T-helper 2 cell (primary cell): ENCODE measurements around the gene SMYD1.

Experiments
- DNase-seq, 5 experiments: peaks; one replicate each; pipeline versions ENCODE4 v3.0.0 to v3.0.0-alpha.2; 2012 to 2022

Gene SMYD1

DNA sequence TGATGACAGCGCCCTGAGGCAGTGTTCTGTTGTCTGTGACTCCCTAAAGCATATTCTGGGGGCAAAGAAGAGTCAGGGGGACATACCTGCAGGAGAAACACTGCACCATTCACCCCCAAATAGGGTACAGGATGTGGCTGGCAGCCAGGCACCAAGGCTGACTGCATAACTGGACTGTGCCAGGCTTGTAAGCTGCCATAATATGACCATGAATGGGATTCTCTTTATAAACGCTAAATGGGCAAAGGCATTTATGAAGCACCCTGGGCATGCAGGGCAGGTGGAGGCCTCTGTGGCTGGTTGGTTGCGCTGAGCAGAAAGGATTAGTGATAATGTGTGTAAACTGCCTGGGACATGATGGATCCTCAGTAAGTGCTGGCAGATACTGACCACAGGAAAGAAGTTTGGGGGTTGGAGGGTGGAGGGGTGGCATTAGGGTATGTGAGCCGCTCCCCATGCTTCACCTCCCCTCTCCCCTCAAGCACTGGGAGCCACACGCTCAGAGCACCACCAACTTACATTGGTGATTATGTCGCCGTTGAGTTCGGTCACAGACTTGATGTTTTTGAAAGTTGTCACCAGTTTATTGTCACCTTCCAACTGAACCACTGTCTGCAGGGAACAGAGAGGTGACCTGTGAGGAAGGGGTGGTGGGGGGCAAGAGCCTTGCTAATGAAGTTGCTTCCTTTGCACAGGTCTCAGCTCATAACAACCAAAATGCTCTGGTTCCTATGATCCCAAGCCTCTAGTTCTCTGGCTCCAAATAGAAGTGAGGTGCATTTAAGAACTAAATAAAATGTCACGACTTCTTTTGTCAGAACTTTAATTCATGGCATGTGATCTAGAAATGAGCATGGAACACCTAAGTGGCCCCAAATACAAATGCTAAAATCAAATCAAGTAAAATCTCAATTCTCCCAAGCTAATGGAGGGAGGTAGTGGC lies 56.6 kb downstream of the SMYD1 start:
- DNase-seq = no peak

DNA sequence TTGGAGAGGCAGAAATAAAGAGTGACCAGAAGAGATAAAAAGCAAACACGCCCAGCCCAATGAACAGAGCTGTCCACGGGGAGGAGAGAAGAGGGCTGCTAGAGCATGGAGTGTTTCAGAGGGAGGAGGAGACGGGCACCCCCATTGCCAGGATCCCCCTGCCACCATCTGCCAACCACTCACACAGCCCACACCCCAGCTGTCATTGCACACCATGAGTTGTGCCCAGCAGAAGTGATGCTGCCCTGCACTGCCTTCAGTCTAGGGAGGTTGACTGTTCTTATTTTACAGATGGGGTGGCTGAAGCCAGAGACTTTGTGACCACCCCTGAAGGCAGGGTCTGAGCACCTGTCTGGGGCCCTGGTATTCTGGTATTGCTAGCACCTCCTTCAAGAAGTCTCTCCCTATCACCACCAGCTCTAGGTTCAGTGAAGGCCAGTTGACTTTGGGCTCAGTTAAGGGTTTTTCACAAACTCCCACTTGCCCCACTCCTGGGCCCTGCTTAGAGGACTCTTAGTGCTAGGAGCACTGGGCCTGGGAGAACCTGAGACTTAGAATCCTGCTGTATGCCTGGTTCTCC lies 57.8 kb downstream of the SMYD1 start:
- no peak for DNase-seq

DNA sequence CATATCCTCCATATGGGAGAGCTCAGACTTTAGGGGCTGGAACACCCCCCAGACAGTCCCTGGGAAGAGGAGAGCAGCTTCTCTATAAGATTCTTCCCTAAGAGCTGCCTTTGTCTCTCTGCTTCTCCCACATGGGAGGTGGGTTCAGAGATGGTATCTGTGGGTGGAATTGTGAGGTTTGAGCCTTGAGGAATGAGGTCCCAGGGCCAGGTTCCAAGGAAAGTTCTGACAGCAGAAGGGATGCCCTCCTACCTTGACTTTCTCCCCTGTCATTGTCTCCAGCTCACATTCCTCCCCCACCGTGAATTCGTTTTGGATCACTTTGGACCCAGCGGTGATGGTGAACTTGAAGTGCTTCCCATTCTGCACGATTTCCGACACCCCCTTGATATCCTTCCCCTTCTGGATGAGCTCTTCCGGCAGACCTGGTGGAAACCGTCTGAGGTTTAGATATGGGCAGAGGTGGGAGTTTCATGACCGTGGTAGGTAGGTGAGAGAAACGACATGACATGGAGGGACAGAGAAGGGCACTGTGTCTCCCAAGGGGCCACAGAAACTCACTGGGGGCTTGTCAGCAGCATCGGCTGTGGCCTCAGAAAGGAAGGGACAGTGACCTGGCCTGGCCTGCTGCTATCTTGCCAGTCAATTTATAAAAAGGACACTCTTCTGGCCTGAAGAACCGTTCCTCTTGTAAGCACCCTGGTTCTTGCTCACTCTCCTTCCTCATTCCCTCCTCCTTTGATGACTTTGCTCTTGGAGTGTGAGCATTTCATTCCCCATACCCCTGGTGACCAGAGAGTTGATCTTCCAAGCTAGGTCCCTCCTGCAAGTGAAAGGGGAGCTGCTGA lies 58.5 kb downstream of the SMYD1 start:
- DNase-seq = no peak

GRCh38 chr2:88126772-88127637 lies 59.4 kb downstream of the SMYD1 start:
- DNase-seq = no peak

- no peak for DNase-seq
Measured at GRCh38 chr2:88127638-88127887, 59.9 kb downstream of the SMYD1 start.

GRCh38 chr2:88127888-88128653 lies 60.4 kb downstream of the SMYD1 start, which contains the start of gene FABP1:
Gene FABP1 (minus strand): TSS chr2:88128062. CDS start chr2:88128017, 45 bp downstream.
- no peak for DNase-seq

DNA sequence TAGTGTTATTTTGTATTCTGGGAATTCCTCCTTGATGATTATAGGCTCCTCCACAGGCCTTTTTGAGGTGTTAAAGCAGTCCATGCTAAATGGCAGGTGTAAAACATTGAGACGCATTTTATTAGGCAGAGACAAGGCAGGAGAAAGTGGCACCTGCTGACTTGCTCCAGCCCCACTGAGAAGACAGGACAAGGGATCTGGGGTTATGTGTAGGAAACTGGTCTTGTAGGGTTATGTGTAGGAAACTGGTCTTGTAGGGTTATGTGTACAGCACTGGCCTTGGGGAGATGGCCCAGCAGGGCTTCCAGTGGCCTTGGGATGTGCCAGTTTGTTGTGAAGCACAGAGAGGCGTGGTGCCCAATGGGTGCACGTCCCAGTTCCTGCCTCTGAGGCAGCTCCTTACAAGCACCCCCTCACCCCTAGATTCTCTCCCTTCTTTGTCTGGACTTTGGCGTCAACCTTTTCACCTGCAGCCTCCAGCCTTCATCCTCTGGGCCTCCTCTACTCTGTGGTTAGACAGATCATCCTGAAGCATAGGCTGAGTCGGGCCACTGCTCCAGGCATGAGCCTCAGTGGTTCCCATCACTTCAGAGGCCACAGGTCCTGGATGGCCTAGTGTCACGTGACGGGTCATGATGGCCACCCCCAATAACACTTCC lies 61.2 kb downstream of the SMYD1 start:
- no peak for DNase-seq

GRCh38 chr2:88129313-88129959 lies 61.8 kb downstream of the SMYD1 start:
- DNase-seq = no peak

DNA sequence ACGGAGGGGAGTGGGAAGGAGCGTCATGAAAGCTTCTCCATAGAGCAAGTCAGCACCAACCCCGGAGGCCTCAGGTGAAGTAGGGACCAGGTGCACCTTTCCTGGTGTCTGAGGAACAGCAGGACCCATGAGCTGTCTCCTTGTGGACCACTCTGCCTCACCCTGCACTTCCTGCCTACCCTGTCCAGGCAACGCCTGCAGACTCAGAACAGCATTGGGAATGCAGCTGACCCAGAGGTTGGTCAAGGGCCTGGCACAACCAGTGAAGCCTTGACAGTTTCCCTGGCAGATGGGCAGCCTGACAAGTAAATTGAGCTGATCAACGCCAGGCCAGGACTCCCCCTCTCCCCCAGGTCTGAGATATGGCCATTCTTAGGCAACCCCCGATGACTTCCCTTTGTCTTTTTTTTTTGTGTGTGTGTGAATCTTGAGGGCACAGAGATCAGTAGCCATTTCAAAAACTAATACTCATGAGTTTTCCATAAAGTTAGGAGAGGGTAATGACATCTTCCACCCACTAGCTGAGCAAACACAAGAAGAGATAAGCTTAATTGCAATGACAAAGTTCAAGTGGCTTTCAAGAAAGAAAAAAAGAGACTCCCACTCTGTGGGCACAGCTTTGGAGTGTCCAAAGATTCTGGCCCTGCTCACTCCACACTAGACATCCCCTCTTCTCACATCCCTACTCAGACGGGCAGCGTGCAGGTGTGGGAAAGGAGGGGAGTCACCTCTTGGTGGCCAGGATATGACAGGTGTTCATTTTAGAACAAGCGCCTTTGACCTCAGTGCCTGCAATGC lies 63.8 kb downstream of the SMYD1 start:
- DNase-seq = no peak

- DNase-seq = no peak
Measured at GRCh38 chr2:88131999-88132368, 64.4 kb downstream of the SMYD1 start.

DNA sequence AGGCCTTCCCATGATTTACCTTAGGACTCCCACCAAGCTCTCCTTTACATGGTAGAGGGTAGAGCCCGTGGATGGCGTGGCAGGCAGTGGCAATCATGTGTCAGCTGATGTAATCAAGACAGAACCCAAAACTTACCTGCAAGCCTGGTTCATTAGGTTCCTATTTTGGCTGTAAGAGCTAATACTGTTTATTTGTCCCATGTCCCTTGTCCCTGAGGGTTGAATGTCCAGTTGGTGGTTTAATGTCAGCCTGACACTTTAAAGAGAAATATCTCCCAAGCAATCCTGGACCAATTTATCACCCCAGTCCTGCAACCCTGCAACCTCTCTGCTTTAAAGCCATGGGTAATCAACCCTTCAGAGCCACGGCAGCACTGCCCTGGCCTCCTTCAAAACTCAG lies 66.2 kb downstream of the SMYD1 start:
- DNase-seq = no peak

- no peak for DNase-seq
Measured at GRCh38 chr2:88136817-88137216, 69.2 kb downstream of the SMYD1 start.

DNA sequence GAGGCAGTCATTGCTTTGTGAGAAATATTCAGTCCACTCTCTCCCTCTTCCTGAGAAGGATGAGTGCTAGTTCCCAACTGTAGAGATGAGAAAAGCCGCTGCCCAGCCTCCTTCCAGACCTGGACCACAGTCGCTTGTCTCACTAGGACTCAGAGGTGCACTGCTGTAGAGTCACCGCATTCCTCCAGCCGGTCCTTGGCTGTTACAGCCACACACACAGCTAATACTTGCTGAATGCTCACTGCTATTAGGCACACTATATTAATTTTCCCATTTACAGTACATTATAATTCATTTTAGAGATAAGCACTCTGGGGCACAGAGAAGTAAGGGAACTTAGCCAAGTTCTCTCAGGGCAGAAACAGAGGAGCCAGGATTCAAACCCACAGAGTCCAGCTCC lies 70.2 kb downstream of the SMYD1 start:
- no peak for DNase-seq

DNA sequence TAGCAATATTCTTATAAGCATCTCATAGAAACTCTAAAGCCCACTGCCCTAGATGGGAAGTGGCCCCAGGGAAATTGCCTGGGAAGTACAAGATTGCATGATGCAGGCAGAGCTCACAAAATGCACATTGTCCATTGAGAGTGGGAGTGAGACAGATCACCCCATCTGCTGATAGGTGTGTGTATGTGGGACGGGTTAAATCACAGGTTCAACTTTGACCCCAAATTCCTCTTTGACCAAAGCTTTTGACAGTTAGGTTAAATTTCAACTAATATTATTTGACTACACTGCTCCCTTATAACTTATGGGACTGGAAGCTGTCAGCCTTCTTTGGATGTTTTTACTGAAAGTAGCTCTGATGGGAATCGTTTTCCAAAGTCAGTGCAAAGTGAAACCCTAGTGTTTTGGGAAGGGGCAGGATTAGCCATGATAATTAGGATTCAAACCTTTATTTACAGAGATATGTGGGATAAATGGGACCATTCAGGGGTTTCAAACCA lies 71.6 kb downstream of the SMYD1 start:
- DNase-seq = no peak

GRCh38 chr2:88139804-88140203 lies 72.2 kb downstream of the SMYD1 start:
- DNase-seq = no peak

DNA sequence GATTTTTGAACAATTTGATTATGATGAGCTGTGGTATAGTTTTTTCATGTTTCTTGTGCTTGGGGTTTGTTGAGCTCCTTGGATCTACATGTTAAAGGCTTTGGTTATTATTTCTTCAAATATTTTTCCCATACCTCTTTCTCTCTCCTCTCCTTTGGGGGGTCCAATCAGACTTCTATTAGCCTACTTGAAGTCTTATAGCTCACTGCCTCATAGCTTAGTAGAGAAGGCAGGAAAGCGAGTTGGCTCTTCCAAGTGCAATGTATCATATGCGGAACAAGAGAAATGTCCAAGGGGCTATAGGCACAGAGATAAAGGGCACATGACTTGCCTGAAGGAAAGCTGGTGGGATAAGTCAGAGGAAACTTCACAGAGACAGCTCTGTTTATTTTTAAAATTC lies 74.3 kb downstream of the SMYD1 start:
- no peak for DNase-seq

DNA sequence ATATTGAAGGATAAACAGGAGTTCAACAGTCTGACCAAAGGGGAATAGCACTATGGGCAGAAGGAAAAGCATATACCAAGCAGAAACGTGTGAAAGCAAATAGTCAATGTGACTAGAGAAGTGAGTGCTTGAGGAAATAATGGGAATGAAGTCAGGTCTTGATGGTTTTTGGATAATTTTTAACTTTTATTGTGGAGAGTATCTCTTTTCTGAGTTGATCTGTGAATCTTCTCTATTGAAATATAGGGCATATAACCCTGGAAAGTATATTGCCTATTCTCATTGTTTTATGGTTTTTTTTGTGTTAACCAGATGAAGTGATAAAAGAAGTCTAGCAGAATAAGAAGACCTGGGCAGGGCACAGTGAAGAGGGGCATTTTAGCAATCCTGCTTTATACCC lies 76.6 kb downstream of the SMYD1 start:
- no peak for DNase-seq

- DNase-seq = no peak
Measured at GRCh38 chr2:88144914-88145497, 77.4 kb downstream of the SMYD1 start.

- DNase-seq = no peak
Measured at GRCh38 chr2:88146590-88146989, 79.0 kb downstream of the SMYD1 start.
